Measurements from ENCODE around the gene IGFBP6.
"Not testable (repeated sequence)": the region's sequence is repeated elsewhere in the genome, so short reads cannot be mapped to it uniquely, and the experiment has no call there.

IGFBP6 gene

GRCh38 chr12:53071591-53072551, 25.6 kb upstream of the IGFBP6 start:
- FAIRE-seq: no peak

GRCh38 chr12:53073881-53074280, 23.6 kb upstream of the IGFBP6 start:
- FAIRE-seq: no peak

GRCh38 chr12:53074283-53074998, 23.0 kb upstream of the IGFBP6 start:
- no peak for FAIRE-seq

GRCh38 chr12:53074999-53075370, 22.5 kb upstream of the IGFBP6 start:
- FAIRE-seq: no peak

- no peak for FAIRE-seq
These were observed 21.0 kb upstream of the IGFBP6 start for GRCh38 chr12:53076461-53076860.

- no peak for FAIRE-seq
These were observed 20.4 kb upstream of the IGFBP6 start for GRCh38 chr12:53077030-53077429.

- FAIRE-seq: no peak
These were observed 18.8 kb upstream of the IGFBP6 start for GRCh38 chr12:53078425-53079225.

GRCh38 chr12:53079226-53080117, 18.0 kb upstream of the IGFBP6 start, which contains the start of gene SPRYD3:
SPRYD3 (minus strand) TSS chr12:53079390; CDS start chr12:53079333, 57 bp downstream.
- FAIRE-seq: peak; percentile 45

GRCh38 chr12:53082637-53083175, 14.8 kb upstream of the IGFBP6 start:
- FAIRE-seq: no peak

GRCh38 chr12:53086361-53086760, 11.1 kb upstream of the IGFBP6 start:
- no peak for FAIRE-seq

GRCh38 chr12:53090105-53090504, 7.4 kb upstream of the IGFBP6 start:
- no peak for FAIRE-seq

GRCh38 chr12:53090554-53090953, 6.9 kb upstream of the IGFBP6 start:
- no peak for FAIRE-seq

- no peak for FAIRE-seq
These were observed 5.7 kb upstream of the IGFBP6 start for GRCh38 chr12:53091756-53092155.

- FAIRE-seq: no peak
These were observed 3.6 kb upstream of the IGFBP6 start for GRCh38 chr12:53093777-53094393.

- FAIRE-seq: no peak
These were observed 3.1 kb upstream of the IGFBP6 start for GRCh38 chr12:53094394-53094787.

GRCh38 chr12:53094796-53095595, 2.5 kb upstream of the IGFBP6 start:
- FAIRE-seq: not testable (repeated sequence)

- not testable (repeated sequence) for FAIRE-seq
These were observed 1.9 kb upstream of the IGFBP6 start for GRCh38 chr12:53095596-53095895.

- no peak for FAIRE-seq
These were observed 1.3 kb upstream of the IGFBP6 start for GRCh38 chr12:53096089-53096741.

GRCh38 chr12:53096759-53097158, 708 bp upstream of the IGFBP6 start:
- no peak for FAIRE-seq

GRCh38 chr12:53097207-53097563, 282 bp upstream of the IGFBP6 start:
- FAIRE-seq: no peak

Data from endometrium (tissue), 2 donors.